ENCODE data around the gene MEGF11. TPM values are rescaled to one million over a fixed set of nuclear protein-coding genes. Genes with fewer than 3 reads are reported as not detected.

MEGF11 gene
- not detected for total RNA-seq

GRCh38 chr15:66253418-66254088 is at the start of gene MEGF11:
TSS of gene MEGF11 (minus strand) at chr15:66253750. CDS start at chr15:66128403, 125,347 bp downstream.
- peak within 1 kb of the TSS; percentile 47 for H3K4me3 ChIP-seq
- peaks cover 18% of the 10 kb centered on the region for H3K4me1 ChIP-seq
- intact Hi-C loops (cut with DNase I) = loop anchor here (5.0 kb wide), 1 partner anchor 34 kb away; no protein-coding TSS in a partner anchor
- peaks cover 56% of the 10 kb centered on the region for H3K27me3 ChIP-seq
- H3K9me3 ChIP-seq = no peaks in the 10 kb centered on the region
- no peak within 1 kb of the TSS for H3K27ac ChIP-seq
- peak within 1 kb of the TSS in 1 of 2 donors; percentile 24 for H3K9ac ChIP-seq (ENCODE audit: low read depth in 2 of 2, low read length in 2 of 2)
- TF ChIP-seq, protein P1, sequence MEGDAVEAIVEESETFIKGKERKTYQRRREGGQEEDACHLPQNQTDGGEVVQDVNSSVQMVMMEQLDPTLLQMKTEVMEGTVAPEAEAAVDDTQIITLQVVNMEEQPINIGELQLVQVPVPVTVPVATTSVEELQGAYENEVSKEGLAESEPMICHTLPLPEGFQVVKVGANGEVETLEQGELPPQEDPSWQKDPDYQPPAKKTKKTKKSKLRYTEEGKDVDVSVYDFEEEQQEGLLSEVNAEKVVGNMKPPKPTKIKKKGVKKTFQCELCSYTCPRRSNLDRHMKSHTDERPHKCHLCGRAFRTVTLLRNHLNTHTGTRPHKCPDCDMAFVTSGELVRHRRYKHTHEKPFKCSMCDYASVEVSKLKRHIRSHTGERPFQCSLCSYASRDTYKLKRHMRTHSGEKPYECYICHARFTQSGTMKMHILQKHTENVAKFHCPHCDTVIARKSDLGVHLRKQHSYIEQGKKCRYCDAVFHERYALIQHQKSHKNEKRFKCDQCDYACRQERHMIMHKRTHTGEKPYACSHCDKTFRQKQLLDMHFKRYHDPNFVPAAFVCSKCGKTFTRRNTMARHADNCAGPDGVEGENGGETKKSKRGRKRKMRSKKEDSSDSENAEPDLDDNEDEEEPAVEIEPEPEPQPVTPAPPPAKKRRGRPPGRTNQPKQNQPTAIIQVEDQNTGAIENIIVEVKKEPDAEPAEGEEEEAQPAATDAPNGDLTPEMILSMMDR (IDR thresholded peaks at IDR 0.05) = no peak
- H3K36me3 ChIP-seq = no peaks in the 10 kb centered on the region
- peak; percentile 24 for DNase-seq

DNA sequence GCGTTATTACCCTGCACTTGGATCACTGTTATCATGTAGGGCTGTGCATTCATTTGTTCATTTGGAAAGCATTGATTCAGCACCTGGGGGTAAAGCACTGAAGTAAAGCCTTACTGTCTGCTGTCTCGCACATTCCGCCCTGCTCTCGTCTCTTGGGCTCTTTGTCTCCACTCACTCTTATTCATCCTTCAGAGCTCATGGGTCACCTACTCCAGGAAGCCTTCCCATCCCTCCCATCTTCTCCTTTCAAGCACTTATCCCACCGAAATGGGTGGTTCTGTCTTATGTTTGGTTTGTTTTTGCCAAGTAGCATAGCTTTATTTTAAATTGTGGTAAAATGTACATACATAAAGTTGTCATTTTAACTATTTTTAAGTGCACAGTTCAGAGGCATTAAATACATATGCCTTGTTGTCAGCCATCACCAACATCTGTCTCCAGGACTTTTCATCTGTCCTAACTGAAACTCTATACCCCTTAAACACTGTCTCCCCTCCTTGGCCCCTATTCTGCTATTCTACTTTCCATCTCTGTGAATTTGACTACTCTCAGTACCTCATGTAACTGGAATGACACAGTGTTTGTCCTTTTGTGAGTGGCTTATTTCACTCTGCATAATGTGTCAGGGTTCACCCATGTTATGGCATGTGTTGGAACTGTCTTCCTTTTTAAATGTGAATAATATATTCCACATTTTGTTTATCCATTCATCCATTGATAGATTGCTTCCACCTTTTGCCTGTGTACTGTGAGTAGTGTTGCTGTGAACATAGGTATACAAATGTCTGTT is 49.1 kb upstream of the MEGF11 start:
- H3K36me3 ChIP-seq = no peaks in the 10 kb centered on the region
- TF ChIP-seq, protein P1 (IDR thresholded peaks at IDR 0.05) = no peak
- H3K27ac ChIP-seq = no peak overlapping the region
- H3K4me1 ChIP-seq = no peaks in the 10 kb centered on the region
- H3K9ac ChIP-seq (ENCODE audit: low read depth in 2 of 2, low read length in 2 of 2) = no peak overlapping the region
- H3K9me3 ChIP-seq = no peaks in the 10 kb centered on the region
- no peaks in the 10 kb centered on the region for H3K27me3 ChIP-seq
- H3K4me3 ChIP-seq = no peak overlapping the region
- no peak for DNase-seq
- intact Hi-C loops (cut with DNase I) = loop anchor here (10.0 kb wide), 1 partner anchor 192 kb away; the partner anchor contains the start of gene SNAPC5

GRCh38 chr15:66298803-66299251 is 45.3 kb upstream of the MEGF11 start:
- no peak for DNase-seq
- H3K4me1 ChIP-seq = no peaks in the 10 kb centered on the region
- no peak overlapping the region for H3K4me3 ChIP-seq
- no peak overlapping the region for H3K9ac ChIP-seq (ENCODE audit: low read depth in 2 of 2, low read length in 2 of 2)
- no peaks in the 10 kb centered on the region for H3K36me3 ChIP-seq
- TF ChIP-seq, protein P1 (IDR thresholded peaks at IDR 0.05) = no peak
- H3K27me3 ChIP-seq = no peaks in the 10 kb centered on the region
- no peak overlapping the region for H3K27ac ChIP-seq
- H3K9me3 ChIP-seq = no peaks in the 10 kb centered on the region
- intact Hi-C loops (cut with DNase I) = no loop called here

DNA sequence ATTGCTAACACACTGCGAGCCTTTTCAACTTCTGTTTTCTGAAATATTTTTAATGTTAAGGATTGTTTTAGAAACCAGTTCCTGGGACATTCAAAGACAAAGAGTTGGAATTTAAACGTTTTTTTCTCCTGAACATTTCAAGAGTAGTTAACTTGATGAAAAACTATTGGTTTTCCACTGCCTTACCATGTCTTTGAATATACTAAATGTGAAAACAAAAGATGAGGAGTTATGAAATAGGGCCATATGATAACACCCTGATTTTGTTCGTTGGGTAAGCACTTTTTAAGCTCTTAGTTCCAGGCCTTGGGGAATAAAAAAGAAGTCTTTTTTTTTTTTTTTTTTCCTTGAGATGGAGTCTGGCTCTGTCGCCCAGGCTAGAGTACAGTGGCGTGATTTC is 42.6 kb upstream of the MEGF11 start:
- intact Hi-C loops (cut with DNase I) = no loop called here
- Histone ChIP-seq H3K27me3 (no peaks in the 10 kb centered on the region), H3K27ac (no peak overlapping the region)

GRCh38 chr15:66294932-66295235 is 41.3 kb upstream of the MEGF11 start:
- Histone ChIP-seq H3K4me1 (peaks cover 4% of the 10 kb centered on the region), H3K27ac (no peak overlapping the region), H3K27me3 (no peaks in the 10 kb centered on the region), H3K4me3 (no peak overlapping the region), H3K9me3 (no peaks in the 10 kb centered on the region), H3K9ac (ENCODE audit: low read depth in 2 of 2, low read length in 2 of 2) (peak overlapping the region in 1 of 2 donors; percentile 87), H3K36me3 (no peaks in the 10 kb centered on the region)
- TF ChIP-seq, protein P1 (IDR thresholded peaks at IDR 0.05) = no peak
- DNase-seq = no peak
- intact Hi-C loops (cut with DNase I) = no loop called here

More for the DNA sequence above, 42.6 kb upstream of the MEGF11 start:
- no peaks in the 10 kb centered on the region for H3K36me3 ChIP-seq
- no peaks in the 10 kb centered on the region for H3K9me3 ChIP-seq
- DNase-seq = no peak
- H3K4me3 ChIP-seq = no peak overlapping the region
- no peak overlapping the region for H3K9ac ChIP-seq (ENCODE audit: low read depth in 2 of 2, low read length in 2 of 2)
- peaks cover 4% of the 10 kb centered on the region for H3K4me1 ChIP-seq
- TF ChIP-seq, protein P1 (IDR thresholded peaks at IDR 0.05) = no peak
